Measurements from ENCODE around the gene RIPOR3. TPM values are rescaled to one million over a fixed set of nuclear protein-coding genes. Genes with fewer than 3 reads are reported as not detected.

The RIPOR3 gene
- total RNA-seq, 1 donor from 2014 or later: 0.31 TPM

DNA sequence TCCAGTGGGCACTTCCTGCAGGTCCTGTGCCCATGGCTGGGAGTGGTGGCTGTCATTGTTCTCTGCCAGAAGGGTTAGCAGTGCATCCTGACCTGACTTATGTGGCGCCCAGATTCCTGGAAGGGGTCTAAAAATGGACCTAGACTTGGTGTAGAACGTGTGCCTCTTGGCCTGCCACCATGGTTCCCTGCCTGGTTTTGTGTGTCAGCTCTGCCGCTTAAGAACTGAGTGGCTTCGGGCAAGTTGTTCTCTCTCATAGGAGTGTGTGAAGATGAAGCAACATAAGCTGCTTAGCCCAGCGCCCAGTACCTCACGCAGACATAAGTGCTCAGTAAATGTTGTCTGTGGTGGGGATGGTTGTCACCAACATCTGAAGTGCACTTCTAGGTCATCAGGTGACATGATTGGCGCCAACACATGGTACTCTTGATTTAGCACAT, 129.1 kb downstream of the RIPOR3 start:
- TF ChIP-seq CTCF (IDR thresholded peaks at IDR 0.05; ENCODE audit: unreplicated experiment): no peak
- no peaks in the 10 kb centered on the region for H3K4me1 Mint-ChIP-seq (ENCODE audit: low read depth)
- no peaks in the 10 kb centered on the region for H3K9me3 Mint-ChIP-seq (ENCODE audit: low read depth)
- no peaks in the 10 kb centered on the region for H3K27me3 Mint-ChIP-seq
- H3K27ac Mint-ChIP-seq: no peak overlapping the region
- no peak overlapping the region for H3K4me3 Mint-ChIP-seq (ENCODE audit: low read depth)
- DNase-seq (ENCODE audit: low spot score, unreplicated experiment): no peak
- H3K36me3 Mint-ChIP-seq (ENCODE audit: insufficient read depth): peaks cover 15% of the 10 kb centered on the region

GRCh38 chr20:50561379-50562078, 129.8 kb downstream of the RIPOR3 start:
- no peak for TF ChIP-seq CTCF (IDR thresholded peaks at IDR 0.05; ENCODE audit: unreplicated experiment)
- Mint-ChIP-seq H3K27me3 (no peaks in the 10 kb centered on the region), H3K27ac (peak overlapping the region; percentile 62), H3K4me3 (ENCODE audit: low read depth) (no peak overlapping the region), H3K36me3 (ENCODE audit: insufficient read depth) (peaks cover 11% of the 10 kb centered on the region), H3K9me3 (ENCODE audit: low read depth) (no peaks in the 10 kb centered on the region), H3K4me1 (ENCODE audit: low read depth) (no peaks in the 10 kb centered on the region)
- no peak for DNase-seq (ENCODE audit: low spot score, unreplicated experiment)

DNA sequence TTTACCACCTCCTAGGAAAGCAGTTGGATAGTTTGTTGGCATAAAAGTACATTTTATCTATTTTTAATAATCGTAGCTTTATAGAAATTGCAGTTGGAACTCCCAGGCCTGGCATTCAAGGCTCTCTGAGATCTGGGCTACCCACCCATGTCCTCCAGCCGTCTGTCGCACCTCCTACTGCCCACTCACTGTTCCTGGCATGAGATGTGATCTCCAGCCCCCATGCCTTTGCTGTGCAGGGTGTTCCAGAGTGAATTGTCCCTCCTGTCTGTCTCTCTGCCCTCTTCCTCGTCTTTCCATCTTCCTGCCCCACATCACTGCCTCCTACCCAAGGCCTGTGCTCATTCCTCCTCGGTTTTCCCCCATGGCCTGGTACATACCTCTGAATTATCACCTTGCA, 130.5 kb downstream of the RIPOR3 start:
- H3K27me3 Mint-ChIP-seq: no peaks in the 10 kb centered on the region
- no peak overlapping the region for H3K4me3 Mint-ChIP-seq (ENCODE audit: low read depth)
- H3K36me3 Mint-ChIP-seq (ENCODE audit: insufficient read depth): peaks cover 10% of the 10 kb centered on the region
- DNase-seq (ENCODE audit: low spot score, unreplicated experiment): no peak
- H3K27ac Mint-ChIP-seq: peak overlapping the region; percentile 3
- H3K9me3 Mint-ChIP-seq (ENCODE audit: low read depth): no peaks in the 10 kb centered on the region
- TF ChIP-seq CTCF (IDR thresholded peaks at IDR 0.05; ENCODE audit: unreplicated experiment): no peak
- H3K4me1 Mint-ChIP-seq (ENCODE audit: low read depth): peaks cover 1% of the 10 kb centered on the region

DNA sequence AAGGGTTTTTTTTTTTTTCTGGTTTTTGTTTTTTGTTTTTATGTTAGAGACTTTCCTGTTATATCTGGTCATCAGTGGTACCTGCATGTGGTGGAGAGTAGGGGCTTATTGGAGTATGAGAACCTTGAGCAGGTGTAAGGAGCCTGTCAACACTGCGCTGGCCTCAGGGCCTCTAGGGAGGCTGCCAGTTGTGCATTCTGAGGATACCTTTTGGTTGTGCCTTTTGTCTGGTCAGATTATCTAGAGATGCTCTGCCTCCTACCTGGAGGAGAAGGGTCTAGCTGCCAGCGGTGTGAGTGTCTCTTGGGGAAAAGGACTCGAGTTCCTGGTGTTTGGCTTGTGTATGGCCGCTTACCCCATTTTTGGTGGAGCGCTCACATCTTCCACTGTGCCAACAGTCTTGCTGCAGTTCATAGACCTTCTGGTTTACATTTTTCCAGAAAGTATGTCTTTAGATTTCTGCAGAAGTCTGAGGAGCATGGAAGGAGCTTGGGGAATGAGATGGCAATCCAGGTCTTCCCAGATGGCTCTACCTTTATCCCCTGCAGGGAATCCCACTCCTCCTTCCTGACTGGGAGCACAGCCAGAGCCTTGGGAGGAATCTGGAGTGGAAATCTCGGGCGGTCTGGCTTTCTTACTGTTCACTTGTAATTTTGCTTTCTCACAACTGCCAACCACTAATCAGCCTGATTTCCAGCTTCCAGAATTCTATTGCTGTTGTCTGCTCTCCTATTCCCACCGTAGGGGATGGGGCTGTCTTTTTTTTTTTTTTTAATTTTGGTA, 131.3 kb downstream of the RIPOR3 start:
- Mint-ChIP-seq H3K9me3 (ENCODE audit: low read depth) (no peaks in the 10 kb centered on the region), H3K4me1 (ENCODE audit: low read depth) (peaks cover 4% of the 10 kb centered on the region), H3K36me3 (ENCODE audit: insufficient read depth) (peaks cover 10% of the 10 kb centered on the region), H3K27me3 (no peaks in the 10 kb centered on the region), H3K4me3 (ENCODE audit: low read depth) (no peak overlapping the region), H3K27ac (no peak overlapping the region)
- TF ChIP-seq CTCF (IDR thresholded peaks at IDR 0.05; ENCODE audit: unreplicated experiment): no peak
- DNase-seq (ENCODE audit: low spot score, unreplicated experiment): no peak

GRCh38 chr20:50559149-50559548, 132.2 kb downstream of the RIPOR3 start:
- H3K27ac Mint-ChIP-seq: no peak overlapping the region
- H3K27me3 Mint-ChIP-seq: no peaks in the 10 kb centered on the region
- TF ChIP-seq CTCF (IDR thresholded peaks at IDR 0.05; ENCODE audit: unreplicated experiment): no peak
- H3K4me1 Mint-ChIP-seq (ENCODE audit: low read depth): peaks cover 4% of the 10 kb centered on the region
- no peaks in the 10 kb centered on the region for H3K9me3 Mint-ChIP-seq (ENCODE audit: low read depth)
- no peak for DNase-seq (ENCODE audit: low spot score, unreplicated experiment)
- peaks cover 10% of the 10 kb centered on the region for H3K36me3 Mint-ChIP-seq (ENCODE audit: insufficient read depth)
- H3K4me3 Mint-ChIP-seq (ENCODE audit: low read depth): no peak overlapping the region

All from progenitor cell of endocrine pancreas (in vitro differentiated cells).